ENCODE data around the gene GNB1.

DNA sequence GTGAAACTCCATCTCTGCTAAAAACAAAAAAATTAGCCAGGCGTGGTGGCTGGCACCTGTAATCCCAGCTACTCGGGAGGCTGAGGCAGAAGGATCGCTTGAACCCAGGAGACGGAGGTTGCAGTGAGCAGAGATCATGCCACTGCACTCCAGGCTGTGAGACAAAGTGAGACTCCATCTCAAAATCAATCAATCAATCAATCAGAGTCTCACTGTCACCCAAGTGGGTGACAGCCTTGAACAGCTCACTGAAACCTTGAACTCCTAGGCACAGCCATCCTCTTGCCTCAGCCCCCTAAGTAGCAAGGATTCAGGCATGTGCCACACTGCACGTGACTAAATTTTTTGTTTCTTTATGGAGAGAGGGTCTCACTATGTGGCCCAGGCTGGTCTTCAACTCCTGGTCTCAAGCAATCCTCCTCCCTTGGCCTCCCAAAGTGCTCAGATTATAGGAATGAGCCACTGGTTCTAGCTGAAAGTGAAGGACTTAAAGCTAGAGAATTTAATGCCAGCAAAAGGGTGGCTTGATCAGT lies 44.4 kb downstream of the GNB1 start:
- no peak for TF ChIP-seq POLR2A (IDR thresholded peaks at IDR 0.05)
- TF ChIP-seq, protein P1, sequence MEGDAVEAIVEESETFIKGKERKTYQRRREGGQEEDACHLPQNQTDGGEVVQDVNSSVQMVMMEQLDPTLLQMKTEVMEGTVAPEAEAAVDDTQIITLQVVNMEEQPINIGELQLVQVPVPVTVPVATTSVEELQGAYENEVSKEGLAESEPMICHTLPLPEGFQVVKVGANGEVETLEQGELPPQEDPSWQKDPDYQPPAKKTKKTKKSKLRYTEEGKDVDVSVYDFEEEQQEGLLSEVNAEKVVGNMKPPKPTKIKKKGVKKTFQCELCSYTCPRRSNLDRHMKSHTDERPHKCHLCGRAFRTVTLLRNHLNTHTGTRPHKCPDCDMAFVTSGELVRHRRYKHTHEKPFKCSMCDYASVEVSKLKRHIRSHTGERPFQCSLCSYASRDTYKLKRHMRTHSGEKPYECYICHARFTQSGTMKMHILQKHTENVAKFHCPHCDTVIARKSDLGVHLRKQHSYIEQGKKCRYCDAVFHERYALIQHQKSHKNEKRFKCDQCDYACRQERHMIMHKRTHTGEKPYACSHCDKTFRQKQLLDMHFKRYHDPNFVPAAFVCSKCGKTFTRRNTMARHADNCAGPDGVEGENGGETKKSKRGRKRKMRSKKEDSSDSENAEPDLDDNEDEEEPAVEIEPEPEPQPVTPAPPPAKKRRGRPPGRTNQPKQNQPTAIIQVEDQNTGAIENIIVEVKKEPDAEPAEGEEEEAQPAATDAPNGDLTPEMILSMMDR (IDR thresholded peaks at IDR 0.05), result no peak

Data from testis (tissue), 2 donors.